Prostate gland (tissue), 2 donors: ENCODE results near the gene PAX5. TPM values are rescaled to one million over a fixed set of nuclear protein-coding genes. Genes with fewer than 3 reads are reported as not detected.

ENCODE experiments used
- DNase-seq: peaks from one replicate; pipeline ENCODE4 v3.0.0-alpha.2; 2019; ENCODE audit warnings: low spot score
- H3K27ac ChIP-seq, 2 donors: fragments of 200-600 bp; sonication (generic); 2 replicates each; pipeline ENCODE4 v1.5.1; 2017 to 2019
- H3K27me3 ChIP-seq: fragments of 200-600 bp; sonication (generic); replicated peaks from 2 replicates; pipeline ENCODE4 v1.5.1; 2019; ENCODE audit not compliant: insufficient read depth
- H3K36me3 ChIP-seq, 2 donors: fragments of 200-600 bp; sonication (generic); 1 replicate in 1 of 2; 2 replicates in 1 of 2; pipeline versions ENCODE4 v1.5.1 to v1.8.1; 2017 to 2019
- H3K4me1 ChIP-seq: fragments of 200-600 bp; sonication (generic); replicated peaks from 2 replicates; pipeline ENCODE4 v1.5.1; 2019
- H3K4me3 ChIP-seq, 2 donors: fragments of 200-600 bp; sonication (generic); 2 replicates each; pipeline ENCODE4 v1.5.1; 2017 to 2019
- H3K9me3 ChIP-seq: fragments of 200-600 bp; sonication (generic); 2 replicates; pipeline ENCODE4 v1.5.1; 2017
- CTCF ChIP-seq, 4 experiments: fragments of 200-600 bp in 2 of 4; fragments of 450-650 bp in 2 of 4; sonication (generic) in 2 of 4; IDR thresholded peaks; 1 replicate in 3 of 4; 2 replicates in 1 of 4; pipeline ENCODE4 v1.5.1; 2016 to 2019; ENCODE audit warnings: antibody characterized with exemption in 4 of 4, mild to moderate bottlenecking in 2 of 4, moderate library complexity in 2 of 4
- POLR2A ChIP-seq: fragments of 450-650 bp; IDR thresholded peaks from one replicate; pipeline ENCODE4 v1.6.1; 2016; ENCODE audit warnings: antibody characterized with exemption, mild to moderate bottlenecking
- POLR2AphosphoS5 ChIP-seq: sonication (generic); formaldehyde crosslinking; IDR thresholded peaks from one replicate; pipeline ENCODE4 v1.6.1; 2017; ENCODE audit warnings: antibody characterized with exemption
- WGBS: methylation state at CpG from one replicate; pipeline ENCODE4 v1.1.5; 2018; 5-methylcytosine and 5-hydroxymethylcytosine counted together
- intact Hi-C: fragments of 100-400 bp; cut with DNase I; formaldehyde crosslinking; loops from one replicate; pipeline ENCODE4 v1.14.2; 2022
- total RNA-seq, 2 donors: library from RNA; depleted of rRNA; stranded (reverse); fragments of >200 nt; gene quantifications; one replicate each; pipeline ENCODE4 v1.1.0, GENCODE V29; 2016

Gene PAX5
- total RNA-seq, 2 donors from 2014 or later, result 0.05 to 0.11 TPM

- no peak for TF ChIP-seq POLR2AphosphoS5
- no peak for TF ChIP-seq CTCF (IDR thresholded peaks at IDR 0.05)
- no peak for TF ChIP-seq POLR2A
- intact Hi-C loops, result no loop called here
- no peak for DNase-seq
- H3K9me3 ChIP-seq, result no peaks in the 10 kb centered on the region
- 72% methylated on average over 9 of the region's 9 CpGs for WGBS
- no peak overlapping the region for H3K27ac ChIP-seq
- H3K4me3 ChIP-seq, result no peak overlapping the region
- H3K36me3 ChIP-seq, result no peaks in the 10 kb centered on the region
- no peaks in the 10 kb centered on the region for H3K27me3 ChIP-seq
- no peaks in the 10 kb centered on the region for H3K4me1 ChIP-seq
These were observed 77.2 kb downstream of the PAX5 start for GRCh38 chr9:36956908-36957307.

DNA sequence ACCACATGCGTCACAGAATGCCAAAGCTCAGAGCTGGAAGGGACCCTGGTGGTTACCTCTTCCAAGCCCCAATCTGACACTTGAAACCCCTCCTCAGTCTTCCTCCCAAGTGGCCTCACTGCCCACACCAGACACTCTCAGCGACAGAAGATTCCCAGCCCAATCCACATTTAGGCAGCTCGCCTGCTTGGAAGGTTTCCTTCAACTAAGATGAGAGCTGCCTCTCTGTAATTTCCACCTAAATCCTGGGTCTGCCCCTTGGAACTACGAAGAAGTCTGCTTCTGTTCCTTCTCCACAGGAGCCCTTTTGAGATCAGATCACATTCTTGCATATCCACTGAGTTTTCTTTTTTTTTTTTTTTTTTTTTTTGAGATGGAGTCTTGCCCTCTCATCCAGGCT is 83.7 kb downstream of the PAX5 start:
- no peak overlapping the region for H3K4me3 ChIP-seq
- intact Hi-C loops, result no loop called here
- H3K36me3 ChIP-seq, result no peaks in the 10 kb centered on the region
- no peaks in the 10 kb centered on the region for H3K9me3 ChIP-seq
- no peaks in the 10 kb centered on the region for H3K4me1 ChIP-seq
- TF ChIP-seq POLR2AphosphoS5 (no peak), POLR2A (no peak), CTCF (IDR thresholded peaks at IDR 0.05) (no peak)
- H3K27ac ChIP-seq, result no peak overlapping the region
- no peaks in the 10 kb centered on the region for H3K27me3 ChIP-seq
- 74% methylated on average over 4 of the region's 4 CpGs for WGBS
- DNase-seq, result no peak

- Histone ChIP-seq H3K9me3 (no peaks in the 10 kb centered on the region), H3K27me3 (no peaks in the 10 kb centered on the region), H3K4me1 (no peaks in the 10 kb centered on the region), H3K36me3 (no peaks in the 10 kb centered on the region), H3K4me3 (no peak overlapping the region), H3K27ac (no peak overlapping the region)
- TF ChIP-seq POLR2A (no peak), CTCF (IDR thresholded peaks at IDR 0.05) (no peak), POLR2AphosphoS5 (no peak)
- 84% methylated on average over 6 of the region's 6 CpGs for WGBS
- no peak for DNase-seq
- intact Hi-C loops, result no loop called here
These were observed 84.6 kb downstream of the PAX5 start for GRCh38 chr9:36949466-36949865.

GRCh38 chr9:36948051-36948450 is 86.0 kb downstream of the PAX5 start:
- Histone ChIP-seq H3K27ac (no peak overlapping the region), H3K27me3 (no peaks in the 10 kb centered on the region), H3K36me3 (no peaks in the 10 kb centered on the region), H3K4me3 (no peak overlapping the region), H3K9me3 (no peaks in the 10 kb centered on the region), H3K4me1 (no peaks in the 10 kb centered on the region)
- no peak for DNase-seq
- intact Hi-C loops, result no loop called here
- 38% methylated on average over 9 of the region's 13 CpGs for WGBS
- TF ChIP-seq POLR2A, result no peak
- no peak for TF ChIP-seq CTCF (IDR thresholded peaks at IDR 0.05)
- no peak for TF ChIP-seq POLR2AphosphoS5

DNA sequence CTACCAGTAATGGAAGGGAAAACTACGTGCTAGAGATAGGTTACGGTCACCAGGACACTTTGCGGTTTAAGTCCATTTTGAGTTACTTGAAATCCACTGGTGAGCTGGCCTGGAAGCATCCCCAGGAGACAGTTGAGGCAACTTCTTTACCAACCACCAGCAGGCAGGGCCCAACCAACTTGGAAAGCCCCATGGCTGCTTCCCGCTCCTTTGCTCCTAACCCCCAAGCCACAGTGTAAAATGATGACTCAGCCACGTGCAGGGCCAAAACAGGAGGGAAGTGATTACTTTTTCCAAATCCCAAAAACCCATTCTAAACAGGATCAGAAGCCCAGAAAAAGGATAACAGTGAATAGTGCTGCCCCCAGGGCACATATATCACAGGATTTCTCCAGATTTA is 87.4 kb downstream of the PAX5 start:
- H3K27me3 ChIP-seq, result no peaks in the 10 kb centered on the region

More for the DNA sequence above, 87.4 kb downstream of the PAX5 start:
- DNase-seq, result no peak
- WGBS, result 75% methylated on average over 5 of the region's 5 CpGs
- no peak for TF ChIP-seq POLR2AphosphoS5
- no peak for TF ChIP-seq POLR2A
- TF ChIP-seq CTCF (IDR thresholded peaks at IDR 0.05), result no peak
- no peak overlapping the region for H3K27ac ChIP-seq
- intact Hi-C loops, result no loop called here
- no peak overlapping the region for H3K4me3 ChIP-seq
- no peaks in the 10 kb centered on the region for H3K4me1 ChIP-seq
- no peaks in the 10 kb centered on the region for H3K36me3 ChIP-seq
- no peaks in the 10 kb centered on the region for H3K9me3 ChIP-seq
